A673 (cell line): Measurements from ENCODE around the gene UTP20. TPM values are rescaled to one million over a fixed set of nuclear protein-coding genes. Genes with fewer than 3 reads are reported as not detected.

Source experiments
- BruUV-seq: library from RNA; stranded (reverse); fragments of 400-500 nt; replicated peaks from 2 replicates; lab custom pipeline; 2021; lab: Mats Ljungman, UMichigan
- CTCF ChIA-PET: fragments of 300-600 bp; sonication (Branson Sonifier 250); formaldehyde crosslinking; loops from one replicate; lab custom pipeline; 2022; ENCODE audit warnings: antibody characterized with exemption; lab: Charles Lee
- POLR2A ChIA-PET: fragments of 300-600 bp; sonication (Branson Sonifier 250); formaldehyde crosslinking; loops from one replicate; lab custom pipeline; 2022; ENCODE audit warnings: antibody characterized with exemption; ENCODE audit not compliant: low non-redundant PET; lab: Charles Lee
- DNase-seq: peaks from one replicate; pipeline ENCODE4 v3.0.0-alpha.2; 2015; ENCODE audit warnings: low spot score
- H3K27ac ChIP-seq: fragments of 200-600 bp; sonication (generic); 2 replicates; pipeline ENCODE4 v1.5.1; 2016; ENCODE audit warnings: mixed run types, low read depth, mild to moderate bottlenecking, mixed read lengths, antibody characterized with exemption, low read length; ENCODE audit not compliant: poor library complexity, severe bottlenecking
- H3K27me3 ChIP-seq: fragments of 200-600 bp; sonication (generic); replicated peaks from 2 replicates; pipeline ENCODE4 v1.6.1; 2017; ENCODE audit warnings: mixed run types, low read depth, mild to moderate bottlenecking, mixed read lengths, antibody characterized with exemption, low read length; ENCODE audit not compliant: insufficient read depth, poor library complexity
- H3K36me3 ChIP-seq: fragments of 200-600 bp; sonication (generic); 2 replicates; pipeline ENCODE4 v1.6.1; 2016; ENCODE audit warnings: mixed run types, mild to moderate bottlenecking, mixed read lengths, antibody characterized with exemption, low read length; ENCODE audit not compliant: insufficient read depth, poor library complexity, severe bottlenecking
- H3K4me1 ChIP-seq: fragments of 200-600 bp; sonication (generic); 2 replicates; pipeline ENCODE4 v1.6.1; 2017; ENCODE audit warnings: mixed run types, mild to moderate bottlenecking, mixed read lengths, antibody characterized with exemption, low read length; ENCODE audit not compliant: insufficient read depth, poor library complexity, severe bottlenecking
- H3K4me3 ChIP-seq: fragments of 200-600 bp; sonication (generic); 2 replicates; pipeline ENCODE4 v1.5.1; 2016; ENCODE audit warnings: low read depth, mixed run types, mild to moderate bottlenecking, mixed read lengths, low read length; ENCODE audit not compliant: poor library complexity, severe bottlenecking
- H3K9me3 ChIP-seq: fragments of 200-600 bp; sonication (generic); 2 replicates; pipeline ENCODE4 v1.6.1; 2016; ENCODE audit warnings: mixed run types, low read depth, mild to moderate bottlenecking, mixed read lengths, antibody characterized with exemption, low read length; ENCODE audit not compliant: poor library complexity, severe bottlenecking
- CTCF ChIP-seq: fragments of 300-800, 200-600 bp; sonication (generic); conservative IDR thresholded peaks from 2 replicates; pipeline ENCODE4 v1.5.1; 2017; ENCODE audit warnings: low read depth, mild to moderate bottlenecking, antibody characterized with exemption, low read length, moderate library complexity, mixed read lengths
- EZH2 ChIP-seq: fragments of 200-600 bp; sonication (generic); IDR thresholded peaks from 2 replicates; pipeline ENCODE4 v1.6.1; 2017; ENCODE audit warnings: borderline replicate concordance, low read depth, mild to moderate bottlenecking, mixed read lengths, antibody characterized with exemption, low read length; ENCODE audit not compliant: poor library complexity, severe bottlenecking
- intact Hi-C: fragments of 100-400 bp; cut with micrococcal nuclease; formaldehyde crosslinking; loops from one replicate; pipeline ENCODE4 v1.10.0; 2022; ENCODE audit not compliant: unreplicated experiment
- total RNA-seq: library from RNA; stranded (reverse); gene quantifications from 2 replicates; pipeline ENCODE4 v1.2.3, GENCODE V29; 2021

UTP20 gene
- total RNA-seq, 1 experiment from 2014 or later, result 53.5 TPM

GRCh38 chr12:101277443-101277842 lies 2.5 kb upstream of the UTP20 start:
- ChIA-PET CTCF (no interaction called here), POLR2A (no interaction called here)
- no peaks in the 10 kb centered on the region for H3K9me3 ChIP-seq
- H3K4me3 ChIP-seq, result no peak overlapping the region
- H3K27me3 ChIP-seq, result no peaks in the 10 kb centered on the region
- TF ChIP-seq CTCF (no peak), EZH2 (no peak)
- DNase-seq, result no peak
- no TSS peak for BruUV-seq
- intact Hi-C loops, result no loop called here
- H3K27ac ChIP-seq, result no peak overlapping the region
- H3K36me3 ChIP-seq, result no peaks in the 10 kb centered on the region
- H3K4me1 ChIP-seq, result peaks cover 7% of the 10 kb centered on the region

- Histone ChIP-seq H3K27ac (no peak overlapping the region), H3K27me3 (no peaks in the 10 kb centered on the region), H3K36me3 (peaks cover 40% of the 10 kb centered on the region), H3K4me1 (no peaks in the 10 kb centered on the region), H3K9me3 (no peaks in the 10 kb centered on the region), H3K4me3 (no peak overlapping the region)
- ChIA-PET POLR2A (no interaction called here), CTCF (no interaction called here)
- DNase-seq, result no peak
- TF ChIP-seq EZH2, result no peak
- TF ChIP-seq CTCF, result no peak
- BruUV-seq, result no TSS peak
- intact Hi-C loops, result loop anchor here (10.0 kb wide), 1 partner anchor 463 kb away; no protein-coding TSS in a partner anchor
These were observed 7.5 kb downstream of the UTP20 start for GRCh38 chr12:101287357-101287756.

GRCh38 chr12:101297661-101298060 lies 17.8 kb downstream of the UTP20 start:
- intact Hi-C loops, result no loop called here
- Histone ChIP-seq H3K9me3 (no peaks in the 10 kb centered on the region), H3K4me3 (no peak overlapping the region), H3K27ac (no peak overlapping the region), H3K27me3 (no peaks in the 10 kb centered on the region), H3K4me1 (no peaks in the 10 kb centered on the region), H3K36me3 (peaks cover 39% of the 10 kb centered on the region)
- ChIA-PET POLR2A (no interaction called here), CTCF (no interaction called here)
- DNase-seq, result no peak
- no peak for TF ChIP-seq EZH2
- no peak for TF ChIP-seq CTCF
- no TSS peak for BruUV-seq
